22Rv1 (cell line): ENCODE data around the gene SLC39A6.

Source experiments
- H3K27ac ChIP-seq: fragments of 450-650 bp; 2 replicates; pipeline ENCODE4 v1.5.1; 2017
- ZFX ChIP-seq: fragments of 450-650 bp; IDR thresholded peaks from 2 replicates; pipeline ENCODE4 v1.6.1; 2017; ENCODE audit warnings: antibody characterized with exemption, borderline replicate concordance
- TF ChIP-seq, protein P1 (sequence below): fragments of 450-650 bp; IDR thresholded peaks from 2 replicates; pipeline ENCODE4 v1.5.1; 2017; ENCODE audit warnings: mild to moderate bottlenecking

The SLC39A6 gene

DNA sequence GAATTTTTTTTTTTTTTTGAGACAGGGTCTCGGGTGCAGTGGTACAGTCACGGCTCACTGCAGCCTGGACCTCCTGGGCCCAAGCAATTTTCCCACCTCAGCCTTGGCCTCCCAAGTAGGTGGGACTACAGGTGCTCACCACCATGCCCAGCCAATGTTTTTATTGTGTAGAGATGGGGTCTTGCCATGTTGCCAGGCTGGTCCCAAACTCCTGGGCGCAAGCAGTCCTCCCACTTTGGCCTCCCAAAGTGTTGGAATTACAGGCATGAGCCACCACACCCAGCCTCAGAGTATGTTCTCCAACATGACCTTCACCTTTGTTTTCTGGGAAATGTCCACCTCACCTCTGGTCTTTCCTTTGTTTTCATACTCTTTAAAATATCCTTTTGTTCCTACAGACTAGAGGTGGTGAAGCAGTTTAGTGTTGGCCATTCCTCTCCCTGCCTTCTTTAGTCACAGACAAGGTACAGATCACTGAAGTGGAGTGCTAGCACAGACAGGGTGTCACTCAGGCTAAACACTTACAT, 38.6 kb upstream of the SLC39A6 start:
- no peak overlapping the region for H3K27ac ChIP-seq
- TF ChIP-seq ZFX = no peak
- TF ChIP-seq, protein P1, sequence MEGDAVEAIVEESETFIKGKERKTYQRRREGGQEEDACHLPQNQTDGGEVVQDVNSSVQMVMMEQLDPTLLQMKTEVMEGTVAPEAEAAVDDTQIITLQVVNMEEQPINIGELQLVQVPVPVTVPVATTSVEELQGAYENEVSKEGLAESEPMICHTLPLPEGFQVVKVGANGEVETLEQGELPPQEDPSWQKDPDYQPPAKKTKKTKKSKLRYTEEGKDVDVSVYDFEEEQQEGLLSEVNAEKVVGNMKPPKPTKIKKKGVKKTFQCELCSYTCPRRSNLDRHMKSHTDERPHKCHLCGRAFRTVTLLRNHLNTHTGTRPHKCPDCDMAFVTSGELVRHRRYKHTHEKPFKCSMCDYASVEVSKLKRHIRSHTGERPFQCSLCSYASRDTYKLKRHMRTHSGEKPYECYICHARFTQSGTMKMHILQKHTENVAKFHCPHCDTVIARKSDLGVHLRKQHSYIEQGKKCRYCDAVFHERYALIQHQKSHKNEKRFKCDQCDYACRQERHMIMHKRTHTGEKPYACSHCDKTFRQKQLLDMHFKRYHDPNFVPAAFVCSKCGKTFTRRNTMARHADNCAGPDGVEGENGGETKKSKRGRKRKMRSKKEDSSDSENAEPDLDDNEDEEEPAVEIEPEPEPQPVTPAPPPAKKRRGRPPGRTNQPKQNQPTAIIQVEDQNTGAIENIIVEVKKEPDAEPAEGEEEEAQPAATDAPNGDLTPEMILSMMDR = no peak

DNA sequence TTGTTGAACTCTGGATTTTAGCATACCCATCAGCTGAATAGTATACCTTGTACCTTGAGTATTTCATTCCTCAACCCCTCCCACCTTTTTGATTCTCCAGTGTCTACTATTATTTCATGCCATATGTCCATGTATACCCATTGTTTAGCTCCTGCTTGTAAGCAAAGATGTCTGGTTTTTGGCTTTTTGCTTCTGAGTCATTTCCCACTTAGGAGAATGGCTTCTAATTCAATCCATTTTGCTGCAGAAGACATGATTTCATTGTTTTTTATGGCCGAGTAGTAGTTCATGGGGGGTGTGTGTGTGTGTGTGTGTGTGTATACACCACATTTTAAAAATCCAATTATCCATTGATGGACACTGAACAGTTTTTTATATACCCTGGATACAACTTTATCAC, 33.8 kb upstream of the SLC39A6 start:
- H3K27ac ChIP-seq = no peak overlapping the region
- TF ChIP-seq, protein P1 = no peak
- no peak for TF ChIP-seq ZFX

DNA sequence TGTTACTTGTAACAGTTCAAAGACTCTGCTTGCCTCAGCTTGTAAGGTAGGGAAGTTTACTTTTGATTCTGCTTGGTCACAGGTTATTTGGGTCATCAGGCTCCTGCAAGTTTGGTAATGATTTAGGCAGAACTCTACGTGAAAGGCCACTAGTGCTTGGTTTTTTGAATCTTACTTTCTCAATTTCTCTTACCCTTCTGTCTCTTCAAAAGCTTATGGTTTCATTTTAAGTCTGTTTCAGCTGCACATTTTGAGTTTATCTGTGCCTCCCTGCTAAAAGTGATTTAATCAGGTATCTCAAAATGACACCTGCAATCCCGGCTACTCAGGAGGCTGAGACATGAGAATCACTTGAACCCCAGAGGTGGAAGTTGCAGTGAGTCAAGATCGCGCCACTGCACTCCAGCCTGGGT, 31.8 kb upstream of the SLC39A6 start:
- TF ChIP-seq, protein P1 = no peak
- no peak for TF ChIP-seq ZFX
- no peak overlapping the region for H3K27ac ChIP-seq

DNA sequence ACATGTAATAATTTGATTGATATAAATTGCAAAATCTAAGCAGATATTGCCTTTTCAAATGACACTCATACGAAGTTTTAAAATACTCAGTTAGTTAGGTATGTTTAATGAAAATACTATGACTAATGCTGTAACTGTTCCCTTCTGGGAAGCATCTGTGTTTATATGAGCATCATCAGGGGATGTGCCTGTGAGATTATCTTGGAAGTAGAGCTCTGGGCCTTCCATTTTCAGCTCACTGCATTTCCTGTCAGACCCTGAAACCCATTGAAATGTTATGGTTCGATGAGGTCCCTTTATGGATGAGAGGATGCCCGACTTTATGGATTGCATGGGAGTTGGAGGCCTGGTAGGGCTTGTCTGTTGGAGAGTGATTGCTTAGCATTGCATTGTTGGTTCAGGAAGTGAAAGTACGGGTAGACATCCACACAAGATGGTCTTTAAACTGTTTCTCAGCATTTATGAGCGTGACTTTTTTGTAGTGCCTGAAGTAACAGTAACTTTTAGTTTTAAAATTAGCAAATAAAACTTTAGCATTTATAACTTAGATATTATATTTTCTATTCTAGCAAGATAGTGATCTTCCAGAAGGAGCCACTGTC, 29.2 kb upstream of the SLC39A6 start:
- H3K27ac ChIP-seq = no peak overlapping the region
- no peak for TF ChIP-seq ZFX
- TF ChIP-seq, protein P1 = no peak

DNA sequence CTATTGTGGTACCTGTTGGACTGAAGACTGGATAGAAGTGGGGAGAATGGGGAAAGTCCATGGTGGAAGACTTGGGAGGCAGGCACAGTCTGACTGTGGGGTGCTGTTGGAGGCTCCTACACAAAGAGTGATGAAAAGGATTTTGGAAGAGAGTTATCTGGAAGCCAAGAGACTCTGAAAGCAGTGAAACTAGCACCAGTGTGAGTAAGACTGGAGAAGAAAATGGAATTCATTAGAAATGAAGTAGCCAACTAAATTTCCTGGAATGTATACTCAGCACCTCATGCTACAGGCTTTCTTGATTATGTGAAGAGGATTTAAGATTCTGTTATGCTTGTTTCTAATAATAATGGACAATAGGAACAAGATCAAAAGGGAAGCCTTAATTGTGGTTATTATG, 28.3 kb upstream of the SLC39A6 start:
- no peak for TF ChIP-seq ZFX
- TF ChIP-seq, protein P1 = no peak
- H3K27ac ChIP-seq = no peak overlapping the region

DNA sequence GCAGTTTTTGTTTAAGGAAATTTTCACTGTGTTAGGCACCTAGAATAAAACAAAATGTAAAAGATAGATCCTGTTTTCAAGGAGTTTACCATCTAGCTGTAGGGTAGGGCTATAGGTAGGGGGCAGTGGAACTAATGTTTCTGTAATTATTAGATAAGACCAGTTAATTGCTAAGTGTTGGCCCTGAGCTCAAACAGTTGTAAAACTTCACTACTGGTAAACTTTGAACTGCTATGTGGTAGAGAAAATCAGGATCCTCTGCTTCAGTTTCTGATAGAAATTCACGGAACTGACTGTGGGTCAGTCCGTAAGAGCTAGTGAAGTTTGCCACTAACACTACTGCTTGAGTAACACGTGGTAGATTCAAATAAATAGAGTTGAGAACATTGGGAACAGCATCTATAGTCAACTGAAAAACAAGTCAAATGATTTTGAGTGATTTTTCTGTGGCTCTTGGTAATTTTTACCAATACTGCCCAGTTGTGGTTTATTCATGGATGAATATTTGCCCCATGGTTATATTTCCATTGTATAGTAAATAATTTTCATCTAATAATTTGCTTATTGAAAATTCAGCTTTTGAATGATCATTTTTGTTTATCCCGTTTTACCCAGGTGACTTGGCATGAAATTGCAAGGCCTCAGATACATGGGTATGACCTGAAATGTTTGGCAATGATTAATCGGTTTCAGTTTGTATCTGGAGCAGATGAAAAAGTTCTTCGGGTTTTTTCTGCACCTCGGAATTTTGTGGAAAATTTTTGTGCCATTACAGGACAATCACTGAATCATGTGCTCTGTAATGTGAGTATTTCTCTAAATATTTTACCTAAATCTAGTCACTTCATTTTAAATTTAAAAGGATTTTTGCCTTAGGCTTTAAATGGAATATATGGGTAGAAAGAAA, 27.0 kb upstream of the SLC39A6 start:
- no peak for TF ChIP-seq ZFX
- TF ChIP-seq, protein P1 = no peak
- H3K27ac ChIP-seq = no peak overlapping the region

DNA sequence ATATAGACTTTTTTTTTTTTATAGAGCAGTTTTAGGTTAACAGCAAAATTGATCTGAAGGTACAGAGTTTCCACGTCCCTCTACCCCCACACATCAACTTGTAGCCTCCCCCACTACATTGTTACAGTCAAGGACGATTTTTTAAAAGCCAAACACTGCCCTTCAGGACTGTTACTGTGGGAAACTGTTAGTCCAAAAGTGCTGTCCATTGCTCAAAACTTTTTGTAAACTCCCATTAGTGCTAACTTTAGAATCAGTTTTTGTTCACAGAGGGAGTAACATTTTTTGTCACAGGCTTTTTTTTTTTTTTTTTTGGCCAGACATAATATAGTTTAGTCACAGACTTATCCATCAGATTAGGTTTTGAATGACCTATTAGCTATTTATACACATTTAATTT, 24.6 kb upstream of the SLC39A6 start:
- TF ChIP-seq, protein P1 = no peak
- no peak for TF ChIP-seq ZFX
- H3K27ac ChIP-seq = no peak overlapping the region
